Small intestine (tissue), 7 donors: ENCODE results near the gene MXRA7. TPM values are rescaled to one million over a fixed set of nuclear protein-coding genes. Genes with fewer than 3 reads are reported as not detected.
"Not testable (repeated sequence)": the region's sequence is repeated elsewhere in the genome, so short reads cannot be mapped to it uniquely, and the experiment has no call there.

Experiments
- DNase-seq, 2 donors: peaks; one replicate each; pipeline versions ENCODE4 v3.0.0 to v3.0.0-alpha.2; 2013
- FAIRE-seq: peaks from 2 replicates; lab custom pipeline; 2012; peaks lifted over from hg19 to GRCh38; lab: Jason Lieb, UNC
- H3K27ac ChIP-seq, 3 donors: one replicate each; pipeline ENCODE4 v1.5.1; 2013; ENCODE audit warnings: low read length in 2 of 3, mild to moderate bottlenecking in 2 of 3, control low read depth in 1 of 3, inconsistent platforms in 1 of 3, low read depth in 1 of 3, moderate library complexity in 1 of 3
- H3K27me3 ChIP-seq, 3 donors: one replicate each; pipeline ENCODE4 v1.6.1; 2013; ENCODE audit warnings: low read length in 3 of 3, inconsistent platforms in 1 of 3; ENCODE audit not compliant: control insufficient read depth in 3 of 3, insufficient read depth in 3 of 3
- H3K36me3 ChIP-seq, 3 donors: one replicate each; pipeline ENCODE4 v1.6.1; 2013; ENCODE audit warnings: low read length in 3 of 3, inconsistent platforms in 1 of 3, low read depth in 1 of 3, mild to moderate bottlenecking in 1 of 3, moderate library complexity in 1 of 3; ENCODE audit not compliant: control insufficient read depth in 3 of 3, insufficient read depth in 2 of 3
- H3K4me1 ChIP-seq, 3 donors: one replicate each; pipeline ENCODE4 v1.6.1; 2013; ENCODE audit warnings: low read length in 2 of 3, inconsistent platforms in 1 of 3, low read depth in 1 of 3, mild to moderate bottlenecking in 1 of 3, moderate library complexity in 1 of 3; ENCODE audit not compliant: control insufficient read depth in 3 of 3, insufficient read depth in 2 of 3
- H3K4me3 ChIP-seq, 3 donors: one replicate each; pipeline ENCODE4 v1.5.1; 2013; ENCODE audit warnings: low read length in 3 of 3, control low read depth in 1 of 3, inconsistent platforms in 1 of 3, low read depth in 1 of 3, mild to moderate bottlenecking in 1 of 3, moderate library complexity in 1 of 3
- H3K9me3 ChIP-seq, 2 donors: one replicate each; pipeline ENCODE4 v1.6.1; 2013; ENCODE audit warnings: low read depth in 1 of 2, low read length in 1 of 2; ENCODE audit not compliant: control insufficient read depth in 2 of 2, insufficient read depth in 1 of 2
- WGBS, 3 donors: extraction: QIAGEN DNeasy Blood & Tissue Kit; methylation state at CpG; one replicate each; pipeline ENCODE4 v1.1.7; 2013; 5-methylcytosine and 5-hydroxymethylcytosine counted together
- polyA plus RNA-seq, 4 donors: library from polyadenylated mRNA; stranded (reverse) in 3 of 4; unstranded in 1 of 4; fragments of 200-250 nt in 3 of 4; fragments of 120-200 nt in 1 of 4; gene quantifications; one replicate each; pipeline versions ENCODE4 v1.2.1 to v1.2.3, GENCODE V29; 2013
- donor health status: healthy with polysubstance abuse.
- donor health status: control.
- donor health status: control.
- donor health status: Bipolar disorder and iron deficiency.
- donor health status: healthy.

MXRA7 gene
- polyA plus RNA-seq, 4 donors: 3.1 to 40.1 (median 23.8) TPM

DNA sequence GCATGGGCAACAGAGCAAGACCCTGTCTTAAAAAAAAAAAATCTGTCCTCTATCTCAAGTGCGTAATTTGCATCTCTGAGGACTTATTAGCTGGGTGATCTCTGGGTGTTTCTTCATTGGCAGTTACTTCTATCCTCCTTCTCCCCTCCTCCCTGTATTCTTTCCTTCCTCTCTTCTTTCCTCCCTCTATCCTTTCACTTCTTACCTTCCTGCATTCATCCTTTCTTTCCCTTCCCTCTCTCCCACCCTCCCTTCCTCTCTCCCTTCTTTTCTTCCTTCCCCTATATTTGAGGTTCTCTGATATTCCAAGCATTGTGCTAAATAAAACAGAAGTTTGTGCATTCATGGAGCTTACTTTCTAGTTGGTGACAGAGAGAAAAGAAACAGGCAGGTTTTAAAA, 37.9 kb upstream of the MXRA7 start:
- H3K27me3 ChIP-seq: no peaks in the 10 kb centered on the region
- no peak for DNase-seq
- 87 to 100% (median 100%) methylated on average over 1 of the region's 1 CpG for WGBS, 3 donors
- H3K27ac ChIP-seq: no peak overlapping the region
- H3K4me1 ChIP-seq: no peaks in the 10 kb centered on the region
- peaks cover 0 to 29% (median 11%) of the 10 kb centered on the region in 3 donors for H3K36me3 ChIP-seq
- FAIRE-seq: no peak
- H3K4me3 ChIP-seq: no peak overlapping the region
- no peaks in the 10 kb centered on the region for H3K9me3 ChIP-seq

DNA sequence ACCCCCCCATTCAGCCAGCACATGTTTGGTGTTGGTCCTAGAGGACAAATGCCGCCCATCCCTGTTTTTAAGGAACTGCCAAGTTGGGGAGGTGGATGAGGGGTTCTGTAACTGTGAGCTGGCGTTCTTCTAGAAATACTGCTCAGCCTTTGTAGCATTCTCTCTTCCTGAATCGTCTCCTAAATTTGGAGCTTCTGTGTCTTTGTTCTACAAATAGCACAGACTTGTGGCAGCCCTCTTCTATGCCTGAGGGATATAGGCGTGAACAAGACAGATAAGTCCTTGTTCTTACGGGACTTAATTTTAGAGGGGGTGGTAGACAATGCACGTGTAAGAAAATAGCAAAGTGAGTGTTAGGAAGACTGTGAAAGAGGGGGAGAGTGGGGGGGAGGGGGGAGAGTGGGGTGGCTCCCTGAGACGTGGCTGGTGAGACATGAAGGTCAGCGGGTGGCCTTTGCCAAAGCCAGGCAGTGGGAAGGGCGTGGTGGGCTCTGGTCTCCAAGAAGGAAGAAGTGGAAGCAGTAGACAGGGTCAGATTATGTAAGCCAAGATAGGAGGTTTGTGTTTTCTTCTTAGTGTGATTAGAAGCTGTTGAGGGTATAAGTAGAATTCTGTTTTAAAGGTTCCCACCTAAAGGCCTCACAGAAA, 37.1 kb upstream of the MXRA7 start:
- 84 to 87% (median 86%) methylated on average over 9 of the region's 9 CpGs for WGBS, 3 donors
- Histone ChIP-seq H3K27me3 (no peaks in the 10 kb centered on the region), H3K27ac (no peak overlapping the region), H3K4me1 (no peaks in the 10 kb centered on the region), H3K36me3 (peaks cover 0 to 25% (median 13%) of the 10 kb centered on the region in 3 donors), H3K4me3 (no peak overlapping the region), H3K9me3 (no peaks in the 10 kb centered on the region)
- DNase-seq (no peak), FAIRE-seq (no peak)

DNA sequence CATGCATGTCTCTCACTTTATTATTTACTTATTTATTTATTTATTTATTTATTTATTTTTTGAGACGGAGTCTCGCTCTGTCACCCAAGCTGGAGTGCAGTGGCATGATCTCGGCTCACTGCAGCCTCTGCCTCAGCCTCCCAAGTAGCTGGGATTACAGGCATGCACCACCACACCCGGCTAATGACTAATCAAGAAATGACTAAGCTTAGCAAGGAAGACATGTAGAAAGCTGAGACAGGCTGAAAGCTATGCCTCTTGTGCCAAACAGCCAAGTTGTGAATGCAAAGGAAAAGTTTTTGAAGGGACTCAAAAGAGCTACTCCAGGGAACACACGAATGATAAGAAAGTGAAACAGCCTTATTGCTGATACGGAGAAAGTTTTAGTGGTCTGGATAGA, 35.0 kb upstream of the MXRA7 start:
- DNase-seq, FAIRE-seq, H3K4me1 ChIP-seq, H3K4me3 ChIP-seq, H3K9me3 ChIP-seq, H3K27me3 ChIP-seq, H3K27ac ChIP-seq: not testable (repeated sequence)
- whole genome bisulfite sequencing, 3 donors: 93 to 95% (median 94%) methylated on average over 6 of the region's 6 CpGs
- H3K36me3 ChIP-seq: peaks cover 6 to 31% (median 19%) of the 10 kb centered on the region in 3 donors

DNA sequence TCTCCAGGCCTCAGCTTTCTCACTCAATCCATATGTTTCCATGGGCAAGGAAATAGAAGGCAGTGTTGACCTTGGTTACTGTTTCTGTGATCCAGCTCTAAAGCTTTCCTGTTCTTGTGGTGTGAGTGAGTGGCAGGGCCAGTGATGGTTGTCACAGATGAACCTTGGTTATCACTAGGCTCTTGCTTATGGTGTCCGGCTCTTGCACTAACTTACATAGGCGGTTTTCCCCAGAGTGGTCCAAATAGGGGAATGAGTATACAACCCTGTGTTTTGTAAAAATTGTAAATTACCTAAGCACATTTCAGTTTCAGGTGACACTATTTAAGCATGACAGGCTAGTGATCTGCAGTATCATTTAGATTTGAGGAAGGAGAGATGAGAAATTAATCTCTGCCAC, 34.0 kb upstream of the MXRA7 start:
- H3K36me3 ChIP-seq: peaks cover 6 to 31% (median 19%) of the 10 kb centered on the region in 3 donors
- WGBS, 3 donors: 74 to 98% (median 94%) methylated on average over 2 of the region's 2 CpGs
- DNase-seq: no peak

DNA sequence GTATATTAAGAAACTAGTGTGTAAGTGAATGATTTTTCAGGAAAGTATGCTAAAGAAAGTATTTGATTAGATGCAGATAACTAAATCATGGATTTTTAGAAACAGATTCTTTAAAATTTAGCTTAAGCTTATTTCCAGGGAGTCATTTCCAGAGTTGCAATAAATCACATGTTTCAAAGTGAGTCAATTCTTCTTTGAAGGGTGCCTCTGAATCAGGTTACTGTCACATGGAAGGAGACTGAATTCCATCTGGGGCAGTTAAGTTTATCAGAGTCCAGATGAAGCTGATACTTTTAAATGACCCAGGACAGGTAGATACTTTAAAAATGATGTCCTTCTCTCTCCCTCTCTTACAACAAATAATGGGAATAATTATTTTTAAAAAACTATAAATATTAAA, 32.2 kb upstream of the MXRA7 start:
- FAIRE-seq (no peak), DNase-seq (no peak)
- H3K27ac ChIP-seq: peak overlapping the region in 1 of 3 donors; percentile 49
- no peak overlapping the region for H3K4me3 ChIP-seq
- H3K36me3 ChIP-seq: peaks cover 6 to 23% (median 19%) of the 10 kb centered on the region in 3 donors
- H3K4me1 ChIP-seq: peaks cover 0 to 13% (median 2%) of the 10 kb centered on the region in 3 donors
- H3K9me3 ChIP-seq: no peaks in the 10 kb centered on the region
- no peaks in the 10 kb centered on the region for H3K27me3 ChIP-seq

More for the DNA sequence above, 34.0 kb upstream of the MXRA7 start:
- no peaks in the 10 kb centered on the region for H3K9me3 ChIP-seq
- no peak for FAIRE-seq
- H3K4me1 ChIP-seq: peaks cover 0 to 3% (median 0%) of the 10 kb centered on the region in 3 donors
- no peak overlapping the region for H3K4me3 ChIP-seq
- H3K27me3 ChIP-seq: no peaks in the 10 kb centered on the region
- H3K27ac ChIP-seq: no peak overlapping the region

DNA sequence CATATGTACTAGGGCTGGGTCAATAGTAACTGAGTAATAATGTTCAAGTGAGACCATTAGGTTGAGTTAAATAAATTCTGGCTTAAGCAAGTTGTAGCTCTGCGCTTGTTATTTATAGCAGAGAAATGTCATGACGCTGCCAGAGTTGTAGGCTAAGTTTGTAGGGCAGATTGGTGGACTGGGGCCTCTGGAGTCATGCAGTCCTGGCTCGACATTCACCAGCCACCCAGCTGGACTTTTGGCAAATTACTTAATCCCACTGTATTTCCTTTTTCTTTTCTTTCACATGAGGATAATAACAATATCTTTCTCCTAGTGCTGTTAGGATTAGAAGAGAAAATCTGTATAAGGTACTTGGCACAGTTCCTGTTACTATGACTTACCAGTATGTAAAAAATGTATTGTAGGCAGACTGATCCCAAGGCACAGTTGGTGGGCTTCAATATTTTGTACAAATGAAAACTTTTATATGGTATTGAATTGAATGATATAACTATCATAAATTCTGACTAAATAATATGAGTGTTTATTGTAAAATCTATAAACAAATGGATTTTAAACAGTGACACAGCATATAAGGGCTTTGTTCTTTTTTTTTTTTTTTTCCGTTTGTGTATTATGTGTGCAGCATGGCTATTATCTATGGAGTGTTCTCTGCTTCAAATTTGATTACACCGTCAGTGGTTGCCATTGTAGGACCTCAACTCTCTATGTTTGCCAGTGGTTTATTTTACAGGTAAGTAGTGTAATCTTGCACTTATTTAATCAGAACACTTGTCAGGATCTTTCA, 29.8 kb upstream of the MXRA7 start:
- FAIRE-seq (no peak), DNase-seq (no peak)
- Histone ChIP-seq H3K36me3 (peaks cover 7 to 19% (median 18%) of the 10 kb centered on the region in 3 donors), H3K4me1 (peaks cover 0 to 13% (median 2%) of the 10 kb centered on the region in 3 donors), H3K9me3 (no peaks in the 10 kb centered on the region), H3K27me3 (no peaks in the 10 kb centered on the region), H3K4me3 (no peak overlapping the region), H3K27ac (no peak overlapping the region)
- 69 to 91% (median 86%) methylated on average over 5 of the region's 5 CpGs for WGBS, 3 donors

DNA sequence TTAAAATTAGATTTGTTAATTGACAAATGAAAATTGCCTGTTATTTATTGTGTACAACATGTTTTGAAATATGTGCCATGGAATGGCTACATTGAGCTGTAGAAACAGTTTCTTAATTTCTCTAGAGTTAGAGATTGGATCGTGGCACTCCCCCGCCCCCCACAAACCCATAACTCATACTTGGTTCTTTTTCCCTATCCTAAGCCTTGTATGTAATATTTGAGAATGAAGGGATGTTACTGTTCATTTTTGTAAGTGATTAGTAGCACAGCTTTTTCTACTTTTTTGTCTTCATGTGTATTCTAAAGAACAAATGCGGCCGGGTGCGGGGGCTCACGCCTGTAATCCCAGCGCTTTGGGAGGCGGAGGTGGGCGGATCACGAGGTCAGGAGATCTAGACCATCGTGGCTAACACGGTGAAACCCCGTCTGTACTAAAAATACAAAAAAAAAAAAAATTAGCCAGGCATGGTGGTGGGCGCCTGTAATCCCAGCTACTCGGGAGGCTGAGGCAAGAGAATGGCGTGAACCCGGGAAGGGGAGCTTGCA, 28.9 kb upstream of the MXRA7 start:
- not testable (repeated sequence) for H3K27ac ChIP-seq, H3K9me3 ChIP-seq, H3K4me3 ChIP-seq, FAIRE-seq, H3K27me3 ChIP-seq, DNase-seq
- 91 to 94% (median 94%) methylated on average over 17 of the region's 17 CpGs for WGBS, 3 donors
- Histone ChIP-seq H3K36me3 (peaks cover 8 to 14% (median 14%) of the 10 kb centered on the region in 3 donors), H3K4me1 (peaks cover 0 to 13% (median 2%) of the 10 kb centered on the region in 3 donors)

DNA sequence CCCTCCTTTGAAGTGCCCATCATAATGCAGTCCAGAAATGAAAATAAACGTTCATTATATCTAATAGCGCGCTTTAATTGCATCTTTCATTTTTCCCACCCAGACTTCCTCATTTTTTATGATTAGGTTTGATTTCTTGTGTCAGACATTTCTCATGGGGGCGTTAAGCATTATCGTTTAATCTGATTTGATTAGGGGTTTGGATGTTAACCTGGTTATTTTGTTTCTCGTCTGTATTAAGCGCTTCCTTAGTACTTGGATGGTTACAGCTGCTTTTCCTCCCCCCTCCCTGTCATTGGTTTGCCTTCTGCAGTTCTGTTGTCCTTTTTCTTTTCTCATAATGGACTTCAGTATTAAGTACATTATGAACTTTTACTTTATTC, 27.7 kb upstream of the MXRA7 start:
- Histone ChIP-seq H3K27me3 (no peaks in the 10 kb centered on the region), H3K4me1 (peaks cover 0 to 17% (median 6%) of the 10 kb centered on the region in 3 donors), H3K4me3 (peak overlapping the region; percentile 62 to 98 (median 62)), H3K27ac (peak overlapping the region; percentile 78 to 100 (median 100)), H3K9me3 (no peaks in the 10 kb centered on the region), H3K36me3 (peaks cover 8 to 15% (median 14%) of the 10 kb centered on the region in 3 donors)
- no peak for FAIRE-seq
- WGBS, 3 donors: 2 to 4% (median 3%) methylated on average over 7 of the region's 7 CpGs
- DNase-seq: peak; percentile 7 to 35
